Peyer's patch (tissue), 4 donors: ENCODE data around the gene MRPS7.

ENCODE experiments used
- CTCF ChIP-seq, 6 experiments: fragments of 450-650 bp in 4 of 6; fragments of 200-600 bp in 2 of 6; sonication (generic) in 1 of 6; IDR thresholded peaks; one replicate each; pipeline ENCODE4 v1.5.1; 2017 to 2019; ENCODE audit warnings: antibody characterized with exemption in 6 of 6, mild to moderate bottlenecking in 3 of 6, moderate library complexity in 1 of 6
- POLR2A ChIP-seq, 2 donors: fragments of 450-650 bp; IDR thresholded peaks; one replicate each; pipeline ENCODE4 v1.5.1; 2017; ENCODE audit warnings: antibody characterized with exemption in 2 of 2, mild to moderate bottlenecking in 2 of 2, moderate library complexity in 2 of 2

- no peak for TF ChIP-seq CTCF (IDR thresholded peaks at IDR 0.05)
- TF ChIP-seq POLR2A (IDR thresholded peaks at IDR 0.05), result no peak
These were observed 30.6 kb upstream of the MRPS7 start for GRCh38 chr17:75231071-75231470.
